ENCODE measurements around the gene SMIM45.

Gene SMIM45

DNA sequence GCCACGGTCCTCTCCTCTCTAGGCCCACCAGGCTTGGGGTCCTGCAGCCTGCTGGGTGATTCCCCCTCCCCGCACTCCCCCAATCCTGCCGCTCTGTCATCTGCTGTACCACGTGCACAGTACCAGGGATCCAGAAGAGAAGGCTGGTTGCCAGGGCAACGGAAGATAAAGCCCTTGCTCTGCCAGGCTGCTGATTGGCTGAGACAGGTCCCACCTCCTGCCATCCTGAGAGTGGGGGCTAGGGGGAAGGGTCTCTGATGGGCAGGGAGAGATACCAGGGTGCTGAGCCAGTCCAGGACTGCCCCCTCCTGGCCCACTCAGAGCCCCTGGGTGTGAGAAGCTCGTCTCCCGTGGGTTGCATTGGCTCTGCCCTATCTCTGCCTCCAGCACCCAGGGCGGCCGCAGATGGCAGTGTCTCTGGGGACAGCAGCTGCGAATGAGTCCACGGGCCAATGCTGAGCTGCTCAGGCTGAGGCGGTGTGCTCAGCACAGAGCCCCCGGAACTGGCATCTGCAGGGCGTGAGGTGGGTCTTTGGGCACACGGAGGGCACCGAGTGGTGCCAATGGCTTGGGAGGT lies at the start of gene SMIM45:
Gene SMIM45, plus strand, starts transcription at position 253 of the 577 bp plus-strand sequence.
- no peak for DNase-seq (ENCODE audit: low spot score)

DNA sequence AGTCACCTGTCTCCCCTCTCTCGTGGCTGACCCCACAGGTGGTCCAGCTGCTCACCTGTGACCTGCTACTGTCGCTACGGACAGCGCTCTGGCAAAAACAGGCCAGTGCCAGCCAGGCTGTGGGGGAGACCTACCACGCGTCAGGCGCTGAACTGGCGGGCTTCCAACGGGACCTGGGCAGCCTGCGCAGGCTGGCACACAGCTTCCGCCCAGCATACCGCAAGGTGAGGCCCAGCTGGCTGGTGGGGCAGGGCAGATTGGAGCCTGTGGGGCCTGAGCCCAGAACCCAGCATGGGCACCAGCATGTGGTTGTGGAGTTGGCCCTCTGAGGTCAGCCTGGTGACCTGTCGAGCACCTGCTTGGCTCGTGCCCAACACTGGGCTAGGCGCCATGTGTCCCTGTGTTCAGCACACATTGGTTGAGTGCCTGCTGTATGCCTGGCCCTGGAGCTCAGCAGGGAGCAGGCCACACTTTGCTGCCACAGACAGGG lies 49.0 kb upstream of the SMIM45 start:
- DNase-seq (ENCODE audit: low spot score), result no peak

DNA sequence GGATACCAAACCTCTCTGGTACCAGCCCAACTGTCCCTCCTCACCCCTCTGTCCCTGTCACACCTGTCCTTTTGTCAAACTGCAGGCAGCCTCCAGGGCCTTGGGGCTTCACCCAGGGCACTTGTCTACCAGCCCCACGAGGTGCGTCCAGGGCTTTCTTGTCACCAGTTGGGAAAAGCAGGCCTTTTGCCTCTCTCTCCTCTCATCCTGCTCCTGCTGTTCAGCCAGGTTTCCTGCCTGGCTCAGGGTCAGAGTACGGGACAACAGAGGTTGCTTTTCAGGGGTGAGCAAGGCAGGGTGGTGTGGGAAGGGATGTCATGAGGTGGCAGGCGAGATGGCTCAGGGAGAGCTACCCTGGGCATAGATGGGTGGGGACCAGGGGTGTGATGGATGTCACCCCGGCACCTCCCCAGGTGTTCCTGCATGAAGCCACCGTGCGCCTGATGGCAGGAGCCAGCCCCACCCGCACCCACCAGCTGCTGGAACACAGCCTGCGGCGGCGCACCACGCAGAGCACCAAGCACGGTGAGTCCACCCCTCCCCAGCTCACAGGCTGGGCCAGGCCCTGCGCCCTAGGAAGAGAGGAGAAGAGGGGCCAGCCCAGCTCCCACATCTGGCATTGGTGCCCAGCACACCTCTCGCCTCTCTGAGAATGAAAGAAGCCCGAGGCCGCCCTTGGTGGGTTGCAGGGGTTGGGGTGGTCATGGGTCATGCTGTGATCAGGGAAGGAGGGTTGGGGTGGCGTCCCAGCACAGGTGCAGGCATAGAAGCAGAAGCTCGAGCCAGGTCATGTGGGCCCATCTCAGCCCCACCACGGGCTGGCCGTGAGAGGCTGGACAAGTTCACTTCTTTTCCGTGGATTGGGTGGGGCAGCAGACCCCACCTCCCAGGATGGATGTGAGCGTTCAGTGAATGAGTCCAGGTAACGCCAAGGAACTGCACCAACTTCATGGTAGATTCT lies 47.2 kb upstream of the SMIM45 start:
- no peak for DNase-seq (ENCODE audit: low spot score)

DNA sequence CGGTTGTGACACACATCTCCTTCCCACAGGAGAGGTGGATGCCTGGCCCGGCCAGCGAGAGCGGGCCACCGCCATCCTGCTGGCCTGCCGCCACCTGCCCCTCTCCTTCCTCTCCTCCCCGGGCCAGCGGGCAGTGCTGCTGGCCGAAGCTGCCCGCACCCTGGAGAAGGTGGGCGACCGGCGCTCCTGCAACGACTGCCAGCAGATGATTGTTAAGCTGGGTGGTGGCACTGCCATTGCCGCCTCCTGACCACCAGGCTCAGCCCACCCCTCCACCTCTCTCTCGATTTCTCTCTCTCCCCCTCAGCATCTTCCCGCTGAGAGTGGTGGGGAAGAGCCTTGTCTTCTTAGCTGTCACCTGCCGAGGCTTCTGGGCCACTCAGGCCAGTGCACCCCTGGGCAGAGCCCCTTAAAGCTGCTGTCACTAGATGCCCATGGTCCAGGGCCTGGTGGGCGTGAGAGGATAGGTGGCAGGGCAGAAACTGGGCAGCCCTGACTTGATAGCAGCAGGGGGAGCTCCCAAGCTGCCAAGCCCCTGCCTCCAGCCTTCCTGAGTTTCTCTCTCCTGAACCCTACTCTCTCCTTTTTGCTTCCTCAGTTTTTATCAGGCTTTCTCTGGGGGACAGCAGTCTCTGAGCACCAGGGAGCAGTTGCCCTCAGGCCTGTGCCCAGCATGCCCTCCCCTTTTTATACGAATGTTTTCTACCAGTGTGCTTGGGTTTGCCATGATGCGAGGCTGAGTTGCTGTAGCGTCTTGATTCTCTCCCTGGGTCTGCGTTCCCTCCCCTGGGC lies 46.3 kb upstream of the SMIM45 start:
- DNase-seq (ENCODE audit: low spot score), result no peak

DNA sequence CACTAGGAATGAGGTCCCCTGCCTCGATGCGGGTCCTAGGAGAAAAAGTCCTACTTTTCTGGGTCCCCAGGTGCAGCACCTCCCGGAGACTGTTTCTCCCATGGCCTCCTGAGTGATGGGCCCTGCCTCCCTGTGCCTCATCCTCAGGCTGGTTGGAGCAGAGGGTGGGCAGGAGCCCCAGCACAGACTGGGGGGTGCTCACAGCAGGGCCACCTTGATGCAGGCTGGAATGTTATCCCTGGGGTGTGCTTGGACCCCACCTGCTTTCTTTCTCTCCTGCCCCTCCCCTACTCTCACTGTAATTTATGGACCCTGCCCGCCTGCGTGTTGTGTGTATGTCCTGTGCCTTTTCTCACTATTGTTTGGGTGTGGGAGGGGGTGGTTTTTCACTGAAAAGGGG lies 45.1 kb upstream of the SMIM45 start:
- no peak for DNase-seq (ENCODE audit: low spot score)

DNA sequence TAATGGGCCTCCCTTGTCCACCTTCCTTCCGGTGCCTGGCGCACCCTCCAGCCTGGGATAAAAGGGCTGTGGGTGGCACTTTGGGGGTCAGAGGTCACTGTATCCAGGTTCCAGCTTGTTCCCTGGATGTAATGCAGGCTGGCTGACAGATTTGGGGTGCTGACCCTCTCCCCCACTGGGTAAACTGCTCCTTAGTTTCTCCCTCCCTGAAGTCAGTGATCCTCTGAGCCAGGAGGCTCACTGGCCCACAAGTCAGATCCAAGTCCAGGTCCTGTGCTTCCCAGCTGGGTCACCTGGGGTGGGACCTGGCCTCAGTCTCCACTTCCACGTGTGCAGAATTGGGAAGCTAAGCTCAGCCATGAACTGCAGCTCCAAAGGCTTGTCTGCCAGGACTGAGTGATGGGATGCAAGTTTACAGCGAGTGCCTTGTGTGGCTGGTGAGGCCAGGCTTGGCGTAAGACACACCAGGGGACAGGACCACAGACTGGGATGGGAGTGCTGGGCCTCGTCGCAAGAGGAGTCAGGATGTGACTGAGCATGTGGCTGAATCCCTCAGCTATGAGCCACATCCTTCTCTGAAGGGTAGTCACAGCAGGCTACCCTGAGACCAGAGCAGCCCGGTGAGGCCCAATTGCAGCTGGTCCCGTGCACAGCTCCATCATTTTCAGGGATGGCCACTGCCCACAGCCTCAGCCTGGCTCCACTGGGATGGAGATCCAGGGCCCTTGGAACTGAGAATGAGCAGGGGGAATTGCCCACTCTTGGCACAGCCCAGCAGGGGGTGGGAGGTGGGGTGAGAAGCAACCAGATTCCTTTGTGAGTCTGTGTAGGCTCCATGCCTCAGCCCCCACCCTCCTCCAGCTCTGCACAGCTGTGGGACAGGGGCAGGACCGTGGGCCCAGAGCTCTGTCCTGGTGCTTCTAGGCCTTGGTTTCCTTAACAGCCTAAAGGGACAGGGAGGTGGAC lies 44.2 kb upstream of the SMIM45 start:
- no peak for DNase-seq (ENCODE audit: low spot score)

DNA sequence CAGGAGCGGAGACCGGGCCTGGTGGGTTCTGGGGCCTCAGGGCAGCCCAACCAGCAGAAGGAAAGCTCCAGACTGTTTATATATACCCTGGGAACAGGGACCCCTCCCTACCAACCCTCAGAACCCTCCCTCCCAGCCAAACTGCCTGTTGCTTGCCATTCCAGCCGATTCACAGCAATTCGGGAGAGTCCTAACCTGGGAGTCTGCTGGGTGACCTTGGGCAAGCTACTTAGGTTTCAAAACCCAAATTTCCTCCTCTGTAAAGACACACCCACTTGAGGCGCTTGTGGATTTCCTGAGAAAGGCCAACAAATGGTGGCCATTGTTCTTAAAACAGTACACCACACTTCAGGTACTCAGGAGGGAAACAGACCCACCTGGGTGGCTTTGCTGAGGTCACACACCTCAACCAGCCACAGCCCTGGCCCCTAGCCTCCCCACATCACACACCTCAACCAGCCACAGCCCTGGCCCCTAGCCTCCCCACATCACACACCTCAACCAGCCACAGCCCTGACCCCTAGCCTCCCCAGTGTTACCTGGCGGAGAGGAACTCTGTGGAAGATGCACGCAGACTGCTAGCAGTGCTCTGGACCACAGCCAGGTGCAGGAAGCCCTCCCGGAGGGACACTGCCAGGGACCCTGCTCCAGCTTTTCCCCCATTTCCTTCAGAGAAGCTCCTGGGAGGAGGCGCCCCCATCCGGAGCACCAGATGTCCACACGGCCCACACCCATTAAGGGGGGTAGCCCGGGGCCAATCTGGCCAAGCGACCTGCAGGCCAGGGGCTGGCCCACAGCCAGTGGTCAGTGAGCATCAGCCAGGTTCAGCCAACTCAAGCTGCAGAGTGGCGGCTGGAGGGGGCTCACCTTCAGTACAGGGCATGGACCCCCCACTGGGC lies 43.3 kb upstream of the SMIM45 start:
- no peak for DNase-seq (ENCODE audit: low spot score)

DNA sequence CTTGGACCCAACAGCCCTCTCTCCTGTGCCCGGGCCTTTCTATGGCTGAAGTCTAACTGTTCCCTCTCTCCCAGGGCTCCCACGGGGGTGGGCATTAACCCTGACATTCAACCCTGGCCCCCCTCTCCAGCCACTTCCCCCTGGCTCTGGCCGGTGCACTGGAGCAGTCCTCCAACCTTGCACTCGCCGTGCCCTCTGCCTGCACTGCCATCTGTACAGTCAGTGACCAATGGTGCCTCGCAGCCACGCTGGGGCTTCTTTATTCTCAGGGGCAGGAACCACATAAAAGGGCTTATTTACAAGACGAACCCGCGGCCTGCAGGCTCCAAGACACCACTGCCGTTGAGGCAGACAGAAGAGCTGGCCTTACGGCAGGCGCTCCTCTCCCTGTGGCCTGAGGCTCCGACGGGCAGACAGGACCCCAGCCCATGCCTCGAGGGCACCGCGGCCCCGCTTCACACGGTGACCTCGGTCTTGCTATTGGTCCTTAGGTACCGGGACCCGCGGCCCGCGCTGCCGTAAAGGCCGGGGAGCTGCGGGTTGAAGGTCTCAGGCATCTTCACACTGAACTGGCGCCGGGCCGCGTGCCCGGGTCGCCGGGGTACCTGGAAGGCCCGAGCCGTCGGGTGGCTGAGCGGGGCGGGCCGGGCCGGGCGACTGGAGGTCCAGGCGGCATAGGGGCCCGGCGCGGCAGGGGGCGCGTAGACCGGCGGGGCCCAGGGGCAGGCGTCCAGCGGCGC lies 42.5 kb upstream of the SMIM45 start:
- no peak for DNase-seq (ENCODE audit: low spot score)

DNA sequence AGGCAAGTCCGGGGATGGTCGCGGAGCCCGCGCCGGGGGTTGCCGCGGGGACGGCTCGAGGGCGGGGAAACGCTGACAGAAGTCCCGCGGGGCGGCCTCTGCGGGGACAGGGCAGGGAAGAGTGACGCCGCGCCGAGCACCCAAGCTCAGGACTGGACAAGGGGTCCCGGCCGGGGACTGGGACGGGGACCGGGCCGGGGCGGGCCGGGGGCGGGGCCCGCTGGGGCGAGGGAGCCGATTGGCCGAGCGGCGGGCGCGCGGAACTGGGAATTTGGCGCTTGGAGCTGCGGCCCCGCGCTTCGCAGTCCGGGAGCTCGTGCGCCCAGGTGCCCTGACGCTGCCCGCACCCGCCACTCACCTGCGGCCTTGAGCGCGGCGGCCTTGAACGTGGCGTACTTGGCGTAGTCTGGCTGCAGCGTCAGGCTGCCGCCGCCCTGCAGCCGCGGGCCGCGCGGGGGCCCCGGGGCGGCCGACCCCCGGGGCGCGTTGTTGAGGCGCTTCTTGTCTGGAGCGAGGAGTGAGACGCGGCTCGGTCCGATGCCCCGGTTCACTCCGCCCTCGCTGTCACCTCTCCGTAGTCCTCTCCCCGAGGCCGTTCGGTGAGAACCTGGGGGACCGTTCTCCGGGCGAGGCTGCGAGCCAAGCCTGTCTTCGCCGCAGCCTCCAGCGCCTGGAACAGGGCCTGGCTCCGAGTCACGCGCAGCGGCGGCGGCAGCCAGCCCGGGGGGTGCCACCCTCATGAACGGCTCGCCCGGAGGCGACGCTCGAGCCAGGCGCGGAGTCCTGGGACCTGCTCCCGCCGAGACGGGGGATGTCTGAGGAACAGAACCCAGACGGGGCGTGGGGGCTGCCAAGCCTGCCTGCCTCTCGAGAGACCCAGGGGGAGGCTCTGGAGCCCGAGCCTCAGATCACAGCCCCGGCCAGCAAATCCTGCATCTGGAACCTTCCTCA lies 41.6 kb upstream of the SMIM45 start:
- no peak for DNase-seq (ENCODE audit: low spot score)

DNA sequence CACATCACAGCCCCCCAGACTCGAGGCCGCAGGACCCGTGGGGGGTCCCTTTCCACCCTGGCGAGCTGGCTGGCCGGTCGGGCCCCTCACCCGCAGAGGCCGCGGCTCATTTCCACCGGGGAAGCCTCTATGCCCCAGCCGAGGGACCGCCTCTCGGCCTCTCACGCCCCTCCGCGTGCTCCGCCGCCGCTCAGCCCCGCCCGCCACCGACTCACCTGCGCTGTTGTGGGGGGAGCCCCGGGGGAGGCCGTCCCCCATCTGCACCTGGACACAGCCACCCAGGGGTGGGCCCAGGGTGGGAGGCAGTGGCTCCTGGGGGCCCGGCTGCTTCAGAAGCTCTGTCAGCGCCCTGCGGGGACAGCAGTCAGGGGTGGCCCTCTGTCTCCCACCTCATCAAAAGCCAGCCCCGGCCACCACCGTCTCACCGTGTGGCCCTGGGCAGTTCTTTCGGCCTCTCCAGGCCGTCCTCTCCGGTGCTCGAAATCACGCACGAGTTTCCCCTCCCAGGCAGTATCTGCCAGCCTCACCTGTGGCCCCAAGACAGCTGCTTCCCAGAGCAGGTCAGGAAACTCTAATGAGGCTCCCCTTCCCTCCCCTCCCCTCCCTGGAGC lies 40.8 kb upstream of the SMIM45 start:
- no peak for DNase-seq (ENCODE audit: low spot score)

DNA sequence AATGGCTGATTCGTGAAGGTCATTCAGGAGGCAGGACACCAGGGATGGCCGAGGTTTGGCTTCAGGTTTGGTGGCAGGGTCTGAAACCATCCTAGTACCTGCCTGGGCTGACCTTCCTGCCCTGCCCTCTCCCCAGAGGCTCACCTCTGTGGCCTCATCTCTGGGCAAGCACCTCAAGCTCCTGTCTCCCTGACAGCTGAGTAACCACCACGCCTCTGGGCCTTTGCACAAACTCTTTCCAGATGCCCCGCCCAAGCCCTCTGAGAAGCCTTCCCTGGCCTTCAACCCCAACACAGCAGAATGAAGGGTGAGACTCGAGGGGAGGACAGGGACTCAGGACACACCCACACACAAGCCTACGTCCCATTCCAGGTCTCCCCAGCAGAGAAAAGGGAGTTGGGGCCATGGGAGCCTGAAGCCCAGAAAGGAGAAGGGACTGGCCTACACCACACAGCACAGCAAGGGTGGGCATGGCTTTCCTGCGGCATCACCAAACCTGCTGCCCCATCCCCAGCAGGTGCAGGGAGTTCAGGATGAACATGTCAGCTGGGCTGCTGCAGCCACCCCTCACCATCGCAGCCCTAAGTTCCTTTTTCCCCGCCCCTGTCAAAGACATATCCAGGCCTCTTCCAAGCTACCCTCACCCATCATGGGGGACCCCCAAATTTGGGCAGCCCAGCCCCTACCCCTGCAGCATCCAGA lies 39.5 kb upstream of the SMIM45 start:
- no peak for DNase-seq (ENCODE audit: low spot score)

DNA sequence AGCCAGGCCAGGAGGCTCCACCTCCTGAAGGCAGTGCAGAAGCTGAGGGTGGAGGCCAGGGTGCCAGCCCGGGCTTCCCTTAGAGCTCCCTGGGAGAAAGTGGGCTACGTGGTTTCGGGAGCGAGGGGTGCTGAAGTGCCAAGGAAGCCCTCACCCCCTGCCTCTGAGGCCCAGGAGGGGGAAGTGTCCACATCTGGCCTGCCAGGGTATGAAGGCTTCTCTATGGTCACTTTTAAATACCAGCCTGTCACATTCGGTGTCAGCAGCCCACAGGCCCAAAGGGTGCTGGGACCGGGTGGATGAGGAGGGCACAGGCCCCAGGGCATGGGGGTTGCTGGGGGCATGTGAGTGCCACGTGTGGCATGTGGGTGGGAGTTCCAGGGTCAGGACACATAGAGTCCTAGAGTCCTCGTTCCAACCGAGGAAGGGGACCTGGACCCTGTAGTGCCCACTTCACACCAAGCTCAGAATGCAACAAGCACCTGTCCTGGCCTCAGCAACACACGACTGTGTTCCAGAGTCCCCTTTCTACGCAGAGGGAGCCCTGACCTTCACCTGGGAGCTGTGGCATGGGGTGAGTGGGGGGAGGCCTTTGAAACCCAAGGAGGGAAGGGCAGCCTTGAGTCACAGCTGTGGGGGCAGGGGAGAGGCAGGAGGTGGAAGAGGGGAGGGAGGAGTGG lies 38.8 kb upstream of the SMIM45 start:
- no peak for DNase-seq (ENCODE audit: low spot score)

DNA sequence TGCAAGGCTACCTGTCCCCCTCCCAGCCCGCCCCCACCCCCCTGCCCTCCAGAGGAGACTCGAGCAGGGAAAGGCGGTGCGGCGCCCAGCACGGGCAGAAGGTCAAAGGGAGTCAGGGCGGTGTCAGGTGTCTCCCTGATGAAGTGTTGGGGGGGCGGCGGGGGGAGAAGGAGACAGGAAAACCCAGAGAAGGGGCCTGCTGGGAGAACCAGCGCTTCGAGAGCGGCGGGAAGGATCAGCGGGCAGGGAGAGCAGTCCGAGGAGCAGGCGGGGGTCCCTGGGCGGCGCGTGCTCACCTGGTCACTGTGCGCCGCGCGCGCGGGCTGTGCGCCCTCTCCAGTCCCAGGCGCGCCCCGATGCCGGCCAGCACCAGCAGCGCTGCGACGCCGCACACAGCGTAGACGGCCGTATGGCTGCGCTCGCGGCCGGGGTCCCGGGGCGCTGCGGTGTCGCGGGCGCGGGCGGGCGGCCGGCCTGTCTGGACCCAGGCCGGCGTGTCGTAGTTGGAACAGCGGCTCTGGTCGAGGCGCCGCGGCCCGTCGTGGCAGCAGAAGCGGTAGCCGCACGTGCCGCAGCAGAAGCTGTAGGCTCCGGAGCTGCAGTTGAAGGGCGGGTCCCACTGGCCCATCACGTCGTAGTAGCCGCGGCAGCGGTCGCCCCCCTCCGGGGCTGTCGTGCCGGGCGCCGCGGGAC lies 38.0 kb upstream of the SMIM45 start:
- no peak for DNase-seq (ENCODE audit: low spot score)

DNA sequence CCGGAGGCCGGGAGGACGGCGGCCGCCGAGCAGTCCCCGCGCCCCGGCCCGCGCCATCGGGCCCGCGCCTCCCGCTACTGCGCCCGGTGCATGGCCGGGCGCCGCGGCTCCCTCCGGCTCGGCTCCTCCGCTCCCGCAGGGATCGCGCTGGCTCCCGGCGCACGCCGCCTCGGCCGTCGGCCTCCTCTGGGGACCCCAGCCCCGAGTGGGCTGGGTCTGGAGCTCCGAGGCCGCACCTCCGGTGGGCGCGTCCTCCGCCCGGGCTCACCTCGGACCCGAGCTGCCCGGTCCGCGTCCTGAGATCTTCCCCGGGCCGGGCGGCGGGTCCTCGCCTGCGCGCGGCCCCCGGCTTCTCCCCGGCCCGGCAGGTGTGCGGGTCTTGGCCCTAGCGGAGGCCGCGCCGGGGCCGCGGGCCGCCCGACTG lies 37.3 kb upstream of the SMIM45 start:
- DNase-seq (ENCODE audit: low spot score), result no peak

DNA sequence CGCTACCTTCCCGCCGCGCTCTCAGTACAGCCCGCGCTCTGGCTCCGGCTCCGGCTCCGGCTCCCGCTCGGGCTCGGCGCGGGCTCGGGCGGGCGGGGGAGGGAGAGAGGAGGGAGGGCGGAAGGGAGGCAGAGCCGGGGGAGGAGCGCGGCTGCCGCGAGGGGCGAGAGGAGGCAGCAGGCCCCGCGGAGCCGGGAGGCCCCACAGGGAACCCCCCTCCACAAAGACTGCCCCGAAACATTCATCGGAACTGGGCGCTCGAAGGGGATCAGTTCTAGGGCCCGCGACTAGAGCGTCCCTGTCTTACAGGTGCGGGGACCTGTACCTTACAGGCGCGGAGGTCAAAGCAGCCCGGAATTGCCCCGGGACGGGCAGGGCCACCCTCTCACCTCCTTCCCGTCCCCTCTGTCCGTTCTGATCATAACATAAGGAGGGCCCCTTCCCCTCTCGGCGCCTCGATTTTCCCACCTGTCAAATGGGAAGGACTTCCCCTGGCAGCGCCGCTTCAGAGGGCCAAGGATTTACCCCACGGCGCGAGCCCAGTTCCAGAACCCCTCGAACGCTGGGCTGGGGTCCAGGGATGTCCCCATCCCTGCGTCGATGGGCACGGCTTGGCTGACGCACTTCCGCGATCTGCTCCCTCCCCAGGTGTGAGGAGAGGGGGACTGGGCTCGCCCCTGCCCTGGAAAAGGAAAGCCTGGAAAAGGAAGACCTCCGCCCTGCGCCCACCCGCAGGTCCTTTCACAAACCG lies 36.7 kb upstream of the SMIM45 start, which contains the start of gene SHISA8:
Gene SHISA8, minus strand, starts transcription at position 40 of the 751 bp plus-strand sequence. CDS start 407 bp downstream, outside the sequence.
- DNase-seq (ENCODE audit: low spot score), result no peak
